Measurements from ENCODE around the gene RAI14. TPM values are rescaled to one million over a fixed set of nuclear protein-coding genes. Genes with fewer than 3 reads are reported as not detected.
"Not testable (repeated sequence)": the region's sequence is repeated elsewhere in the genome, so short reads cannot be mapped to it uniquely, and the experiment has no call there.

The RAI14 gene
- polyA plus RNA-seq, 3 donors, result 88.2 to 105 (median 97.5) TPM

- peak in 7 of 11 donors; percentile 47 to 76 (median 67) for DNase-seq (ENCODE audit: extremely low read depth in 1 of 11, low read depth in 9 of 11, low spot score in 4 of 11)
Observed at GRCh38 chr5:34740389-34740806, 84.3 kb downstream of the RAI14 start.

GRCh38 chr5:34742061-34742460 is 85.9 kb downstream of the RAI14 start:
- DNase-seq (ENCODE audit: extremely low read depth in 1 of 11, low read depth in 9 of 11, low spot score in 4 of 11), result no peak

GRCh38 chr5:34743878-34744277 is 87.8 kb downstream of the RAI14 start:
- no peak for DNase-seq (ENCODE audit: extremely low read depth in 1 of 11, low read depth in 9 of 11, low spot score in 4 of 11)

GRCh38 chr5:34748431-34748830 is 92.3 kb downstream of the RAI14 start:
- no peak for DNase-seq (ENCODE audit: extremely low read depth in 1 of 11, low read depth in 9 of 11, low spot score in 4 of 11)

- no peak for DNase-seq (ENCODE audit: extremely low read depth in 1 of 11, low read depth in 9 of 11, low spot score in 4 of 11)
Observed at GRCh38 chr5:34749431-34749873, 93.3 kb downstream of the RAI14 start.

GRCh38 chr5:34750206-34750605 is 94.1 kb downstream of the RAI14 start:
- no peak for DNase-seq (ENCODE audit: extremely low read depth in 1 of 11, low read depth in 9 of 11, low spot score in 4 of 11)

GRCh38 chr5:34751807-34752736 is 95.9 kb downstream of the RAI14 start:
- no peak for DNase-seq (ENCODE audit: extremely low read depth in 1 of 11, low read depth in 9 of 11, low spot score in 4 of 11)

- not testable (repeated sequence) for DNase-seq (ENCODE audit: extremely low read depth in 1 of 11, low read depth in 9 of 11, low spot score in 4 of 11)
Observed at GRCh38 chr5:34753236-34753635, 97.1 kb downstream of the RAI14 start.

GRCh38 chr5:34755926-34756325 is 99.8 kb downstream of the RAI14 start:
- DNase-seq (ENCODE audit: extremely low read depth in 1 of 11, low read depth in 9 of 11, low spot score in 4 of 11), result no peak

- peak; percentile 49 to 82 (median 64) for DNase-seq (ENCODE audit: extremely low read depth in 1 of 11, low read depth in 9 of 11, low spot score in 4 of 11)
Observed at GRCh38 chr5:34756781-34757624, 100.9 kb downstream of the RAI14 start.

GRCh38 chr5:34758514-34758913 is 102.4 kb downstream of the RAI14 start:
- no peak for DNase-seq (ENCODE audit: extremely low read depth in 1 of 11, low read depth in 9 of 11, low spot score in 4 of 11)

GRCh38 chr5:34759213-34759612 is 103.1 kb downstream of the RAI14 start:
- DNase-seq (ENCODE audit: extremely low read depth in 1 of 11, low read depth in 9 of 11, low spot score in 4 of 11), result not testable (repeated sequence)

- no peak for DNase-seq (ENCODE audit: extremely low read depth in 1 of 11, low read depth in 9 of 11, low spot score in 4 of 11)
Observed at GRCh38 chr5:34765662-34766061, 109.5 kb downstream of the RAI14 start.

GRCh38 chr5:34767180-34767579 is 111.1 kb downstream of the RAI14 start:
- DNase-seq (ENCODE audit: extremely low read depth in 1 of 11, low read depth in 9 of 11, low spot score in 4 of 11), result no peak

- DNase-seq (ENCODE audit: extremely low read depth in 1 of 11, low read depth in 9 of 11, low spot score in 4 of 11), result no peak
Observed at GRCh38 chr5:34770486-34770885, 114.4 kb downstream of the RAI14 start.

GRCh38 chr5:34771076-34771475 is 114.9 kb downstream of the RAI14 start:
- no peak for DNase-seq (ENCODE audit: extremely low read depth in 1 of 11, low read depth in 9 of 11, low spot score in 4 of 11)

- DNase-seq (ENCODE audit: extremely low read depth in 1 of 11, low read depth in 9 of 11, low spot score in 4 of 11), result no peak
Observed at GRCh38 chr5:34772267-34773098, 116.4 kb downstream of the RAI14 start.

- no peak for DNase-seq (ENCODE audit: extremely low read depth in 1 of 11, low read depth in 9 of 11, low spot score in 4 of 11)
Observed at GRCh38 chr5:34774139-34774538, 118.0 kb downstream of the RAI14 start.

GRCh38 chr5:34774678-34775077 is 118.5 kb downstream of the RAI14 start:
- DNase-seq (ENCODE audit: extremely low read depth in 1 of 11, low read depth in 9 of 11, low spot score in 4 of 11), result not testable (repeated sequence)

Measured in renal cortex interstitium (tissue), 11 donors.